ENCODE results near the gene CHCHD2. TPM values are rescaled to one million over a fixed set of nuclear protein-coding genes. Genes with fewer than 3 reads are reported as not detected.

Gene CHCHD2
- total and polyA plus RNA-seq, 2 of the 8 experiments (the other 6 are each of a cell fraction or from before 2014, with no cell fraction given): 112 to 300 TPM

DNA sequence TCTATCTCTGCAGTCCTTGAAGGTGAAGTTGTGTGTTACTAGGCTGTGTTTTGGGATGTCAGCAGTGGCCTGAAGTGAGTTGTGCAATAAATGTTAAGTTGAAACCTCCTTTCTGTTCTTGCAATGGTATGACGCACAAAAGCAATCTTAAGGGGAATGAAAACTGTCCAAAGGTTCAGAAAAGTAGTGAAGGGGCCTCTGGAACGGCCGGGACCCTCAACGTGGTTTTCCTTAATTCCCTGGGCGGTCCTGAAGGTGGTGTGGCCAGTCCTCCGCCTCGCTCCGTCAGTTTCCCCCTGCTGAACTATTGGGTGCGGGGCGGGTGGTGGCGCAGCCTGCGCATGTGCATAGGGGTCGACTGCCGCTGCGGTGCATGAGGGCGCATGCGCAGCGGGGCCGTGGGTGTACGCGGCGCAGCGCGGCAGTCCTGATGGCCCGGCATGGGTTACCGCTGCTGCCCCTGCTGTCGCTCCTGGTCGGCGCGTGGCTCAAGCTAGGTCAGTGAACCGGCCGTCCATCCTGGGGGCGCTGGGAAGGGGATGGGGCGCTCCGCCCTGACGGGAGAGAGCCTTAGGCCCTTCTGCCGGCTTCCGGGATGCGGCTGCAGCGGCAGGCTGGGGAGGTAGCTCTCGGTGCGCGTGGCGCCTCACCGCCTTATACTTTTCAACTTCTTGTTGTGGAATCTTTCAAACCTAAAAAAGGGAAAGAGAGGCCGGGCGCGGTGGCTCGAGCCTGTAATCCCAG is 42.2 kb downstream of the CHCHD2 start, which contains the start of gene SUMF2 (continued):
- no peak for TF ChIP-seq JUN (IDR thresholded peaks at IDR 0.05; ENCODE audit: low read depth, low read length)
- TF ChIP-seq RFX5 (IDR thresholded peaks at IDR 0.05; ENCODE audit: borderline replicate concordance, low read depth, low read length): 0 out of 2 replicates have a peak, but pooled peaks have one; percentile 25
- TF ChIP-seq, protein P1, sequence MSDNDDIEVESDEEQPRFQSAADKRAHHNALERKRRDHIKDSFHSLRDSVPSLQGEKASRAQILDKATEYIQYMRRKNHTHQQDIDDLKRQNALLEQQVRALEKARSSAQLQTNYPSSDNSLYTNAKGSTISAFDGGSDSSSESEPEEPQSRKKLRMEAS (IDR thresholded peaks at IDR 0.05): peak; percentile 77
- TF ChIP-seq CHD2 (IDR thresholded peaks at IDR 0.05; ENCODE audit: low read length): no peak
- TF ChIP-seq HDAC6 (IDR thresholded peaks at IDR 0.05; ENCODE audit: low read depth, low read length): no peak
- TF ChIP-seq, protein P2, sequence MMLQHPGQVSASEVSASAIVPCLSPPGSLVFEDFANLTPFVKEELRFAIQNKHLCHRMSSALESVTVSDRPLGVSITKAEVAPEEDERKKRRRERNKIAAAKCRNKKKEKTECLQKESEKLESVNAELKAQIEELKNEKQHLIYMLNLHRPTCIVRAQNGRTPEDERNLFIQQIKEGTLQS (IDR thresholded peaks at IDR 0.05; ENCODE audit: insufficient read depth, low read depth, low read length): no peak
- no peak for TF ChIP-seq BACH1 (IDR thresholded peaks at IDR 0.05; ENCODE audit: low read length)
- no peak for TF ChIP-seq GTF2F1 (IDR thresholded peaks at IDR 0.05; ENCODE audit: borderline replicate concordance, low read depth, low read length)
- TF ChIP-seq TAF1 (IDR thresholded peaks at IDR 0.05; ENCODE audit: low read depth, low read length): peak; percentile 79
- TF ChIP-seq CTBP2 (IDR thresholded peaks at IDR 0.05; ENCODE audit: borderline replicate concordance, insufficient read depth, insufficient read length, low read length): no peak
- no peak for TF ChIP-seq SP1 (IDR thresholded peaks at IDR 0.05; ENCODE audit: low read depth, low read length)
- TF ChIP-seq ZNF274 (IDR thresholded peaks at IDR 0.05; ENCODE audit: borderline replicate concordance, extremely low read depth, low read length): no peak
- TF ChIP-seq KDM1A (IDR thresholded peaks at IDR 0.05; ENCODE audit: borderline replicate concordance, low read length): no peak
- TF ChIP-seq RAD21 (IDR thresholded peaks at IDR 0.05 in 1 of 2, conservative IDR thresholded peaks at IDR 0.05 in 1 of 2; ENCODE audit: low read depth in 2 of 2, low read length in 2 of 2): no peak
- peak; percentile 99 for TF ChIP-seq NRF1 (IDR thresholded peaks at IDR 0.05; ENCODE audit: low read depth, low read length)
- no peak for TF ChIP-seq KDM4A (IDR thresholded peaks at IDR 0.05; ENCODE audit: low read depth, low read length, severe bottlenecking)
- no peak for TF ChIP-seq SIRT6 (IDR thresholded peaks at IDR 0.05; ENCODE audit: low read length)
- no peak for TF ChIP-seq BCL11A (IDR thresholded peaks at IDR 0.05; ENCODE audit: low read depth in 2 of 2, low read length in 2 of 2)
- TF ChIP-seq ASH2L (IDR thresholded peaks at IDR 0.05; ENCODE audit: low read length): no peak
- TF ChIP-seq RXRA (IDR thresholded peaks at IDR 0.05; ENCODE audit: insufficient read depth, low read depth, low read length): no peak
- TF ChIP-seq SIN3A (conservative IDR thresholded peaks at IDR 0.05 in 1 of 2, IDR thresholded peaks at IDR 0.05 in 1 of 2; ENCODE audit: low read depth in 1 of 2, low read length in 2 of 2): 0 out of 4 replicates have a peak, but pooled peaks have one; percentile 32 to 48
- no peak for TF ChIP-seq GABPA (IDR thresholded peaks at IDR 0.05; ENCODE audit: borderline replicate concordance, insufficient read depth, low read length)
- TF ChIP-seq EP300 (IDR thresholded peaks at IDR 0.05; ENCODE audit: borderline replicate concordance in 1 of 2, low read depth in 2 of 2, low read length in 2 of 2): no peak

Measured in H1 (cell line).